H9 (cell line): ENCODE measurements around the gene DPM1. TPM values are rescaled to one million over a fixed set of nuclear protein-coding genes. Genes with fewer than 3 reads are reported as not detected.

Experiments used
- DNase-seq: peaks from one replicate; pipeline ENCODE4 v3.0.0-alpha.2; 2017
- H2AFZ ChIP-seq: one replicate; pipeline ENCODE4 v1.6.1; 2013; ENCODE audit warnings: mild to moderate bottlenecking, low read length, control low read depth, moderate library complexity
- H2AK5ac ChIP-seq: 2 replicates; pipeline ENCODE4 v1.6.1; 2013; ENCODE audit warnings: low read length, control low read depth, mixed read lengths; ENCODE audit not compliant: insufficient read length
- H2BK120ac ChIP-seq: one replicate; pipeline ENCODE4 v1.6.1; 2013; ENCODE audit warnings: low read depth, mild to moderate bottlenecking, low read length, control low read depth, inconsistent platforms; ENCODE audit not compliant: poor library complexity, severe bottlenecking
- H2BK12ac ChIP-seq: 2 replicates; pipeline ENCODE4 v1.6.1; 2013; ENCODE audit warnings: low read length, control low read depth, mixed read lengths, low read depth; ENCODE audit not compliant: insufficient read length
- H2BK15ac ChIP-seq: 2 replicates; pipeline ENCODE4 v1.6.1; 2013; ENCODE audit warnings: low read depth, low read length, control low read depth
- H2BK20ac ChIP-seq: one replicate; pipeline ENCODE4 v1.6.1; 2013; ENCODE audit warnings: low read depth, mild to moderate bottlenecking, low read length, control low read depth, inconsistent platforms; ENCODE audit not compliant: poor library complexity, severe bottlenecking
- H2BK5ac ChIP-seq: 2 replicates; pipeline ENCODE4 v1.6.1; 2013; ENCODE audit warnings: low read length, control low read depth, mixed read lengths; ENCODE audit not compliant: insufficient read length
- H3K14ac ChIP-seq: 2 replicates; pipeline ENCODE4 v1.6.1; 2013; ENCODE audit warnings: low read length, control low read depth; ENCODE audit not compliant: insufficient read depth
- H3K18ac ChIP-seq: 2 replicates; pipeline ENCODE4 v1.6.1; 2013; ENCODE audit warnings: low read depth, mild to moderate bottlenecking, mixed read lengths, low read length, control low read depth; ENCODE audit not compliant: insufficient read length
- H3K23ac ChIP-seq: 2 replicates; pipeline ENCODE4 v1.6.1; 2013; ENCODE audit warnings: low read length, control low read depth, mixed read lengths, low read depth; ENCODE audit not compliant: insufficient read length
- H3K23me2 ChIP-seq: 2 replicates; pipeline ENCODE4 v1.6.1; 2013; ENCODE audit warnings: low read depth, mild to moderate bottlenecking, mixed read lengths, low read length, control low read depth; ENCODE audit not compliant: insufficient read length, poor library complexity, severe bottlenecking
- H3K27ac ChIP-seq: 2 replicates; pipeline ENCODE4 v1.5.1; 2013; ENCODE audit warnings: low read length, control low read depth, mixed read lengths, low read depth; ENCODE audit not compliant: insufficient read length
- H3K27me3 ChIP-seq: 2 replicates; pipeline ENCODE4 v1.6.1; 2013; ENCODE audit warnings: low read length, control low read depth, inconsistent platforms; ENCODE audit not compliant: insufficient read depth
- H3K4ac ChIP-seq: 2 replicates; pipeline ENCODE4 v1.6.1; 2013; ENCODE audit warnings: low read depth, mild to moderate bottlenecking, control low read depth, inconsistent platforms, low read length, moderate library complexity
- H3K4me1 ChIP-seq: 2 replicates; pipeline ENCODE4 v1.6.1; 2013; ENCODE audit warnings: low read length, control low read depth, inconsistent platforms; ENCODE audit not compliant: insufficient read depth
- H3K4me2 ChIP-seq: 2 replicates; pipeline ENCODE4 v1.6.1; 2013; ENCODE audit warnings: low read length, control low read depth, mixed read lengths; ENCODE audit not compliant: insufficient read length, insufficient read depth
- H3K56ac ChIP-seq: 2 replicates; pipeline ENCODE4 v1.6.1; 2013; ENCODE audit warnings: low read depth, mild to moderate bottlenecking, mixed read lengths, low read length, control low read depth; ENCODE audit not compliant: insufficient read length
- H3K79me1 ChIP-seq: 2 replicates; pipeline ENCODE4 v1.6.1; 2013; ENCODE audit warnings: low read depth, mild to moderate bottlenecking, moderate library complexity, low read length, control low read depth, inconsistent platforms; ENCODE audit not compliant: insufficient read depth, poor library complexity, severe bottlenecking
- H3K79me2 ChIP-seq: 2 replicates; pipeline ENCODE4 v1.6.1; 2013; ENCODE audit warnings: low read length, control low read depth, inconsistent platforms; ENCODE audit not compliant: insufficient read depth
- H3K9ac ChIP-seq: 2 replicates; pipeline ENCODE4 v1.6.1; 2013; ENCODE audit warnings: low read length, control low read depth, mixed read lengths; ENCODE audit not compliant: insufficient read length; ENCODE audit errors: extremely low read depth
- H3K9me3 ChIP-seq: one replicate; pipeline ENCODE4 v1.6.1; 2013; ENCODE audit warnings: low read depth, low read length, inconsistent platforms; ENCODE audit not compliant: control insufficient read depth
- H3T11ph ChIP-seq: one replicate; pipeline ENCODE4 v1.6.1; 2013; ENCODE audit warnings: mild to moderate bottlenecking, low read length, control low read depth, inconsistent platforms
- H4K20me1 ChIP-seq: one replicate; pipeline ENCODE4 v1.6.1; 2013; ENCODE audit not compliant: control insufficient read depth, insufficient read length, insufficient read depth
- H4K5ac ChIP-seq: 2 replicates; pipeline ENCODE4 v1.6.1; 2013; ENCODE audit warnings: low read depth, mild to moderate bottlenecking, mixed read lengths, low read length, control low read depth; ENCODE audit not compliant: insufficient read length
- H4K8ac ChIP-seq: replicated peaks from 2 replicates; pipeline ENCODE4 v1.6.1; 2013; ENCODE audit warnings: low read length, control low read depth, mixed read lengths, low read depth; ENCODE audit not compliant: insufficient read length
- H4K91ac ChIP-seq: 2 replicates; pipeline ENCODE4 v1.6.1; 2013; ENCODE audit warnings: low read depth, mild to moderate bottlenecking, moderate library complexity, mixed read lengths, low read length, control low read depth; ENCODE audit not compliant: insufficient read length
- H3K27ac Mint-ChIP-seq, 3 experiments: 2 replicates in 2 of 3; 3 replicates in 1 of 3; pipeline ENCODE4 v1.8.0; 2020 to 2021; ENCODE audit warnings: mixed read lengths in 3 of 3, mild to moderate bottlenecking in 1 of 3, moderate library complexity in 1 of 3
- H3K27me3 Mint-ChIP-seq: 2 replicates; pipeline ENCODE4 v1.8.0; 2021; ENCODE audit warnings: low read depth, mild to moderate bottlenecking, moderate library complexity, mixed read lengths
- H3K36me3 Mint-ChIP-seq, 3 experiments: 2 replicates in 2 of 3; 3 replicates in 1 of 3; pipeline ENCODE4 v1.8.0; 2020 to 2021; ENCODE audit warnings: low read depth in 3 of 3, mixed read lengths in 3 of 3; ENCODE audit not compliant: insufficient read depth in 1 of 3
- H3K4me1 Mint-ChIP-seq, 2 experiments: 2 replicates each; pipeline ENCODE4 v1.8.0; 2020; ENCODE audit warnings: mixed read lengths in 2 of 2
- H3K4me3 Mint-ChIP-seq, 2 experiments: 2 replicates in 1 of 2; 3 replicates in 1 of 2; pipeline ENCODE4 v1.8.0; 2020 to 2021; ENCODE audit warnings: mild to moderate bottlenecking in 2 of 2, mixed read lengths in 2 of 2, moderate library complexity in 1 of 2
- H3K9me3 Mint-ChIP-seq, 2 experiments: 2 replicates in 1 of 2; 3 replicates in 1 of 2; pipeline ENCODE4 v1.8.0; 2020; ENCODE audit warnings: mild to moderate bottlenecking in 2 of 2, mixed read lengths in 2 of 2, moderate library complexity in 1 of 2
- WGBS: extraction: QIAGEN DNeasy Blood & Tissue Kit; methylation state at CpG from one replicate; pipeline ENCODE4 v1.1.7; 2013; ENCODE audit warnings: missing lambda C conversion rate, low lambda C conversion rate, mixed read lengths; ENCODE audit not compliant: insufficient read length; ENCODE audit errors: extremely low coverage; 5-methylcytosine and 5-hydroxymethylcytosine counted together
- total RNA-seq: library from RNA; stranded (reverse); gene quantifications from 2 replicates; pipeline ENCODE4 v1.2.1, GENCODE V29; 2021
- TF ChIP-seq, protein P1 (sequence below): fragments of 200-600 bp; sonication (generic); conservative IDR thresholded peaks from 3 replicates; pipeline ENCODE4 v1.8.0; 2021; ENCODE audit warnings: antibody characterized with exemption, mild to moderate bottlenecking

Gene DPM1
- total RNA-seq, 1 experiment from 2014 or later = 64.0 TPM

GRCh38 chr20:50911716-50912115 lies 46.6 kb downstream of the DPM1 start:
- Histone ChIP-seq H3K79me2 (peaks cover 79% of the 10 kb centered on the region; the same call in 1 of the 2 replicates), H4K8ac (no peak overlapping the region), H3K9me3 (no peaks in the 10 kb centered on the region), H2BK5ac (no peak overlapping the region), H4K91ac (no peak overlapping the region), H2AK5ac (no peak overlapping the region), H4K20me1 (no peaks in the 10 kb centered on the region), H2AFZ (no peak overlapping the region), H3K56ac (no peak overlapping the region), H2BK20ac (no peak overlapping the region), H3K4me1 (peaks cover 2% of the 10 kb centered on the region; the same call in 1 of the 2 replicates), H3K9ac (no peak overlapping the region), H3K4me2 (no peak overlapping the region), H3K18ac (no peak overlapping the region), H3K23ac (no peak overlapping the region), H3K23me2 (no peaks in the 10 kb centered on the region), H3K4ac (no peak overlapping the region), H2BK120ac (no peak overlapping the region), H3K79me1 (no peaks in the 10 kb centered on the region), H3T11ph (no peak overlapping the region), H4K5ac (no peak overlapping the region), H2BK15ac (no peak overlapping the region), H3K27me3 (no peaks in the 10 kb centered on the region), H3K27ac (no peak overlapping the region), H3K14ac (no peak overlapping the region), H2BK12ac (no peak overlapping the region)
- Mint-ChIP-seq H3K4me3 (no peak overlapping the region), H3K36me3 (peaks cover 11 to 69% (median 54%) of the 10 kb centered on the region in 3 experiments; a peak in 6 of 7 replicates), H3K4me1 (peaks cover 55 to 57% of the 10 kb centered on the region in 2 experiments), H3K9me3 (no peaks in the 10 kb centered on the region), H3K27ac (peak overlapping the region in 1 of 3 experiments; percentile 26; a peak in 2 of 7 replicates), H3K27me3 (no peaks in the 10 kb centered on the region)
- TF ChIP-seq, protein P1, sequence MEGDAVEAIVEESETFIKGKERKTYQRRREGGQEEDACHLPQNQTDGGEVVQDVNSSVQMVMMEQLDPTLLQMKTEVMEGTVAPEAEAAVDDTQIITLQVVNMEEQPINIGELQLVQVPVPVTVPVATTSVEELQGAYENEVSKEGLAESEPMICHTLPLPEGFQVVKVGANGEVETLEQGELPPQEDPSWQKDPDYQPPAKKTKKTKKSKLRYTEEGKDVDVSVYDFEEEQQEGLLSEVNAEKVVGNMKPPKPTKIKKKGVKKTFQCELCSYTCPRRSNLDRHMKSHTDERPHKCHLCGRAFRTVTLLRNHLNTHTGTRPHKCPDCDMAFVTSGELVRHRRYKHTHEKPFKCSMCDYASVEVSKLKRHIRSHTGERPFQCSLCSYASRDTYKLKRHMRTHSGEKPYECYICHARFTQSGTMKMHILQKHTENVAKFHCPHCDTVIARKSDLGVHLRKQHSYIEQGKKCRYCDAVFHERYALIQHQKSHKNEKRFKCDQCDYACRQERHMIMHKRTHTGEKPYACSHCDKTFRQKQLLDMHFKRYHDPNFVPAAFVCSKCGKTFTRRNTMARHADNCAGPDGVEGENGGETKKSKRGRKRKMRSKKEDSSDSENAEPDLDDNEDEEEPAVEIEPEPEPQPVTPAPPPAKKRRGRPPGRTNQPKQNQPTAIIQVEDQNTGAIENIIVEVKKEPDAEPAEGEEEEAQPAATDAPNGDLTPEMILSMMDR = no peak
- no peak for DNase-seq
- WGBS = no CpG with 5 or more reads among the region's 1 CpG
